HPDE6-E6E7 (cell line): ENCODE data around the gene ABCA3.
A peak's percentile ranks its signal among the peaks of the same experiment; 100 is the strongest.
"Not testable (repeated sequence)": the region's sequence is repeated elsewhere in the genome, so short reads cannot be mapped to it uniquely, and the experiment has no call there.

Experiments
- DNase-seq: peaks from one replicate; pipeline ENCODE4 v3.0.0; 2011; ENCODE audit warnings: missing footprints; ENCODE audit errors: extremely low spot score

The ABCA3 gene

DNA sequence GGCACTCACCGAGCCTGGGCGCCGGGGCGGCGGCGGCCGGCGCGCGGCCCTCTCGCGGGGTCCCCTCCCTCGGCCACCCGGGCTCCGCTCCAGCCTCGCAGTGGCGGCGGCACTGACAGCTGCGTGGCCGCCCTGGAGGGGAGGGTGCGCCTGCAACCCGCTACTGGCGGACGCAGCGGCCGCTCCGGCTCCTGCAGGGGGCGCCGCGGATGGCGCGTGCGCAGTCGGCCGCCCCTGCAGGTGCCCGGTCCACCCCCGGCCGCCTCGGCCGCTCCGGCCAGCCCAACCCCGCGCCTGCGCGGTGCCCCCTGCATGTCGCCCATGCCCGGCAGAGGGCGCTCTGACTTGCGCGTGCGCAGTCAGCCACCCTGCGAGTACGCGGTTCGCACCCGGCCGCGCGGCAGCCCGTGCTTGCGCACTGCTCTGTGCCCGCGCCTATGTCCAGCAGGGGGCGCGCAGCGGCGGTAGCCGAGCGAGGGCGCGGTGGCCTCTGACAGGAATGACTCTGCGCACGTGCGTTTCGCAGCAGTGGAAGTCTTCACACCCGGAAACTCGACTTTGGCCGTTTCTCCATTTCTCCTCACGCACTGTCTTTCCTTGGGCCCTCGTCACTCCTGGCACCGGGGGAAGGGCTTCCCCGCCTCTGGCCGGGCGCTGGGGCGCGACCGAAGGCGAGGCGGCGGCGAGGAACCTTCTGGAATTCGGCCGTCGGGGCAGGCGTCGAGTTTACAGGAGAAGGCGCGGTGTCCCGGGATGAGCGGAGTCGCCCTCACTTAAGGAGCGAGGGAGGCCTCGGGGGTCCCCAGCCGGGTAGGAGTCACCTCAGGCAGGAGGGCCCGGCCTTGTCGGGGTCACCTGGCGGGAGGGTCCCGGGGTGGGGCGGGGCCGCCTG lies at the start of gene ABCA3:
TSS of gene ABCA3 (minus strand) at position 165 of the 892 bp plus-strand sequence. CDS start 14,262 bp downstream, outside the sequence.
- DNase-seq: peak; percentile 92

DNA sequence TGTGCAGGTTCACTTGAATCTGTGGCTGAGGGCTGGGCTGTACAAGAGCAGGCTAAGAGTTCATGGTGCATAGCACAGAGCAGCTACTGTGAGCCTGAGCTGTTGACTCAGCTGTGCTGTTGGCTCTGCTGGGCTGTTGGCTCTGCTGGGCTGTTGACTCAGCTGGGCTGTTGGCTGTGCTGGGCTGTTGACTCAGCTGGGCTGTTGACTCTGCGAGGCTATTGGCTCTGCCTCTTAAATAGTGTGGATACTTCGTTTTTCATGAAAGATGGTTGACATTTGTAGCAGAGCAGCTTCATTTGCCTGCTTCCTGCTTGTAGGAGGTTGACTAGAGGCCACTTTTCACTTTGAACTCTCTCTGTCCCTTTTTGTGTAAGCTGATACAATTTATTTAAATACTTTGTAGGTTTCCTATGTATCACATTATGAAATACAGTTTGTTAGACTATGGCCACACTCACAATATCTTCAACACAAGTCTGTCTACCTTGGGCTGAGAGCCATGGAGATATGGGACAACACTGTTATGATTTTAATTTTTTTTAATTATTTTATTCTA lies 48.4 kb upstream of the ABCA3 start:
- no peak for DNase-seq

DNA sequence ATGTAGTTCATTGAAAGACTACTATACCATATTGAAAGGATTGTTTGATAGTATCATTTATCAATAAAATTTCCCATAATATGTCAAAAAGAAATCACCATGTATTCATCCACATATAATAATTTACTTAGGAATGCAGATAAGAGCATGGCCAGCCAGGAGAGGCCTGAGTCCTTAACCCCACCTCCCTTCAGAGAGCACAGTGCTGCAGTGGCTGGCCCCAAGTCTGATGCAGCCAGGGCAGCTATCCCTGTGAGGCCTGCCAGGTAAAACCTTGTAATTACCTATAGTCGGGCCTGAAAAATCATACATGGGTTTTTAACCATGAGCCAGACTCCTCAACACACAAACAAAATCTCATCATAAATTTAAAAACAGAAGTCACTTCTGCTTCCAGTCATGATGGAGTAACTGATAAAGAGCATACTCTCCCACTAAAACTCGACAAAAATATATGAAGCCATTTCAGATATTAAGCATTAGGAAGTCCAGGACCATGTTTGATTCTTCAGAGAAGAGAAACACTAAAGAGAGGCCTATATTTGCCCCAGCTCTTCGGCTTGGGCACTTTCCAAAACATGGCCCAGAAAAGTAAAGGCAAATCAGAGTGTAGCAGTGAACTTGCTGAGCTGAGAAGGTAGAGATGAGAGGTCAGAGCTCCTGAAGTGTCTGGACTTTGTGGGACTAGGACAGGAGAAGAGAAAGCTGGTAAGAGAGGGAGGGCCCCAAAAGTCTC lies 47.8 kb upstream of the ABCA3 start:
- DNase-seq: no peak

DNA sequence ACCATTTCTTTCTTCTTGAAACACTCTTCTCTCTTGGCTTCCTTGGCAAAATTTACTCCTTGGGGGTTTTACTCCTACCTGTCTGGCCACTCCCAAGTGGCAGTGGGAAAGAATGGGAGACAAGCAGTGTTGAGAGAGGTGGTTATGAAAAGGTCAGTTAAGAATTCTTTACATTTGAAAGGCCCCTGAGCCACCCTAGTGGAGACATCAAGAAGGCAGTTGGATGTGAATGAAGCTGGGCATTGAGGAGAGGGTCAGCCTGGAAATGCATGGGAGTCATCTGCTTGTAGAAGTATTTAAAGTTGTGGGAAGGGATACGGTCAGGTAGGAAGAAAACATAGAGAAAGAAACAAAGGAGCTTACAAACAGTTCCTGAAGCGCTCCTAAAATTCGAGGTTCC lies 46.5 kb upstream of the ABCA3 start:
- no peak for DNase-seq

DNA sequence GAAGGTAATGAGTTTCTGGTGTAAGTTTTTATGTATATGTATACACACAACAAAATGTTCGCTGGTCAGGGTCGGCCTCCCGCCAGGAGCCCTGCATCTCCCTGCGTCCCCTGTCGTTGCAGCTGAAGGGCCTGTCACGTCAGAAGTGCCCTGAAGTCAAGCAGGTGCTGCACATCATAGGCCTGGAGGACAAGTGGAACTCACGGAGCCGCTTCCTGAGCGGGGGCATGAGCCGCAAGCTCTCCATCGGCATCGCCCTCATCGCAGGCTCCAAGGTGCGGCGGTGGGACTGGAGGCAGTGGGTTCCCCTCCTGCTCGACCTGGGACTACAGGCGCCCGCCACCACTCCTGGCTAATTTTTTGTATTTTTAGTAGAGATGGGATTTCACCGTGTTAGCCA lies 45.5 kb upstream of the ABCA3 start:
- DNase-seq: not testable (repeated sequence)

DNA sequence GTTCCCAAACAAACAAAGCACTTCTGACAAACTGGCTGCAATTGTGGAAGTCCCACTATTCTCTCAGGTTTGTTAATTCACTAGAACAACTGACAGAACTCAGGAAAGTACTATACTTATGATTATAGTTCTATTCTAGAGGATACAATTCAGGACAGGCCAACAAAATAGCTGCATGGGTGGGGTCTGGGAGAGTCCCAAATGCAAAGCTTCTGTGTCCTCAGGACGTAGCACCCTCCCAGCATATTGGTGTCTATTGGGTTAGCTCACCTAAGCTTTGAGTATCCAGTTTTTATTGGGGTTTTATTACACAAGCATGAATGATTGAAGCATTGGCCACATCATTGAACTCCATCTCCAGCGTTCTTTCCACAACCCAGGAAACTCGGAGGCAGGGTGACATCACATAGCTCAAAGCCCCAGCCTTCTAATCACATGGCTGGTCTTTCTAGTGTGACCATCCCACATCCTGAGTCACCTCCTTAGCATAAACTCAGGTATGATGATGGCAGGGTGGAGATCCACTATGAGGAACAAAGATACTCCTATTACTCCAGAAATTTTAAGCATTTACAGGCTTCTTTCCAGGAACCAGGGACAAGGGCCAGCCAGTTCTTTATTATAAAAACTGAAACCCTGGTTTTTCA lies 44.8 kb upstream of the ABCA3 start:
- peak; percentile 59 for DNase-seq

DNA sequence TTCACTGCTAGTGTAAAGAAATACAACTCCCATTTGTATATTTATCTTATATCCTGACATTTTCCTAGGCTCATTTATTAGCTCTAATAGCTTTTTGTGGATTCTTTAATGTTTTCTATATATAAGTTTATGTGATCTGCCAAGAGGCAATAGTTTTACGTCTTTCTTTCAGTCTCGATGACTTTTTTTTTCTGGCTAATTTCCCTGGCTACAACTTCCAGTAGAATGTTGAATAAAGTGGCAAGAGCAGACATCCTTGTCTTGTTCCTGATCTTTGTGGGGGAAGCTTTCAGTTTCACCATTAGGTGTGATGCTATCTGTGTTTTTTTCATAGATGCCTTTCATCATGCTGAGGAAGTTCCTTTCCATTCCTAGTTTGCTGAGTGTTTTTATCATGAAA lies 43.9 kb upstream of the ABCA3 start:
- no peak for DNase-seq

DNA sequence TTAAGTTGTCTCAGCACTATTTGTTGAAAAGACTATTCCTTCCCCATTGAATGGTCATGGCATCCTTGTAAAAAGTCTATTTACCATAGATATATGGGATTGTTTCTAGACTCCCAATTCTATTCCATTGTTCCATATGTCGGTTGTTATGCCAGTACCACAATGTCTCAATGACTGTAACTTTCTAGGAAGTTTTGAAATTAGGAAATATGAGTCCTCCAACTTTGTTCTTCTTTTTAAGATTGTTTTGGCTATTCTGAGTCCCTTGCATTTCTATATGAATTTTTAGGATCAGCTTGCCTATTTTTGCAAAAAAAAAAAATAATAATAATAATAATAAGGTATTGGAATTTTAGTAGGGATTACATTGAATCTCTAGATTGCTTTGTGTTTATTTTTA lies 43.0 kb upstream of the ABCA3 start:
- no peak for DNase-seq

DNA sequence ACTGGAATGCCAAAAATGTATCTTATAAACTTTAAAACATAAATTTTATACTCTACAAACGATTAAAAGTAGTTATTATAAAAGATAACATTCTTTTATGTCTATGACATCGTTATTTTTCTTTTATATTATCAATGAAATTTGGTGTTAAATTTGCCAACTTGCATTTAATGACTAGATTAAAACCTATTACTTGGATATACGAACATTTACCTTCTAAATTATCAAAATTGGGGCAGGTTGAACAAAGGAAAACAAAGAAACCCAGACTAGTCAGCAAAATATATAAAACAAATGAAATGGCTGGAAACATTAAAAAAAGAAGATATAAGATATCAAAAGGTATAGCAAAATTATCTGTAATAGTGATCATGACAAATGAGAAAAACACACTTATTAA lies 34.1 kb upstream of the ABCA3 start:
- no peak for DNase-seq

DNA sequence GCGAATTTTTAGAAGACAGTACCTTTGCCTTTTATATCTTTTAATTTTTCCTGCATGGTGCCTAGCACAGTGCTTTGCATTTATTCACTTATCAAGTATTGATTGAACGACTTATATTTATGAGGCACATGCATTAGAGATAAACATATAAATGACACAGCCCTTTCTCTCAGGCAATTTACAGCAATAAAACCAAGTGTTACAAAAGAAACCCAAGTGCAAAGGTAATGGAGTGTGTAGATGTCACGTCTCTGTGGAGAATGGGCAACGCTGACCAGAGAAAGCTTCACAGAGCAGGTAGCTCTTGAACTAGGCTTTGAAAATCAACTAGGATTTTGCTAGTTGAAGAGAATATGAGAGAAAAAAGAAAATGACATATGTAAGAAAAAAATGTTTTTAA lies 32.6 kb upstream of the ABCA3 start:
- DNase-seq: no peak

DNA sequence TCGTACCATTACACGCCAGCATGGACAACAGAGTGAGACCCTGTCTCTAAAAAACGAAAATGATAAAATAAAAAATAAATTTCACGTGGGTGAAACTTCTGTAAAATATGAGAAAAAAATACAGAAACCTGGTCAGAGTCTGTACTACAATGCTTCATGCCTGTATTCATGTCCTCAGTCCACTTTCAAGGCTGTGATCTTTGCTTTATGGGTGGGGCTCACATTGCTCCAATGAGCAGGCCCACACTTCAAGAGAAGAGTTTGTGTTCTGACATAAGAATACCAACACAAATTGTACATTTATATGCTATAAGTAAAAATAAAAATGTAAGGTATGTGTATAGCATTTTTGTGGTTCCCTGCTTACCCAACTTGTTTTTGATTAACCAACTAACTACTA lies 32.2 kb upstream of the ABCA3 start:
- DNase-seq: no peak

DNA sequence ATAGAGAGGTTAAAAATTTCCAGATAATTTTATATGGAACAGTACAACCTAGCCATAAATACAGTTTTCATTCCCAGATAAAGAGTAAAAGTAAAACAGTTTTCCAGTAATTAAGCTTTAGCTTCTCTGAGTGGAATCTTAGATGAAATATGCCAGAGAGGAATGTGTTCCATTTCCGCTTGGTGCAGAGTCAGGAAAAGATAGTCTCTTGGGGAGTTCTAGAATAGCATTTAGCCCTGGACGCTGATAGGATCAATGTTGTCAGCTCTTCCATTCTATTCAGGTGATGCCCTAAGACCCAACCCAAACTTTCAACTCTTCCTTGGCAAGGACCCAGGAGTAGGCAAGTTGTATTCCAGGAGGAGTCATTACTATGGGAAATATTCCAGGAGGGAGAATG lies 30.9 kb upstream of the ABCA3 start:
- no peak for DNase-seq

DNA sequence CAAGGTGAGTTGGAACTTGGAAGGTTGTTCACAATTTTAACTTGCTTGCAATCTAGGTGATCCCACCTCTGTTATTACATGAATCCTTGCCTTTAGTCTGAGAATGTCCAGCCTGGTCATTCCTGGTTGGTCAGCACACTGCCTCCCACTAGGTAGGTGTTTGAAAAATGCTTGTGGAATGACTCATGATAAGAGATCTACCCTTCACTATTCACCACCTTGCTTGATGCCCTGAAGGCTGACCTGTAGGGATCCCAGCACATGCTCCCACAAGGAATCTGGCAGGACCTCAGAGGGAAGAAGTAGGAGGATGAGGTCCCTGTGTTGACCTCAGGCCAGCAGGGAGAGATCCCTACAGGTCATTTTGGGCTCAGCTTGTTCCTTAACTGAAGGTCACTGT lies 30.2 kb upstream of the ABCA3 start:
- no peak for DNase-seq

DNA sequence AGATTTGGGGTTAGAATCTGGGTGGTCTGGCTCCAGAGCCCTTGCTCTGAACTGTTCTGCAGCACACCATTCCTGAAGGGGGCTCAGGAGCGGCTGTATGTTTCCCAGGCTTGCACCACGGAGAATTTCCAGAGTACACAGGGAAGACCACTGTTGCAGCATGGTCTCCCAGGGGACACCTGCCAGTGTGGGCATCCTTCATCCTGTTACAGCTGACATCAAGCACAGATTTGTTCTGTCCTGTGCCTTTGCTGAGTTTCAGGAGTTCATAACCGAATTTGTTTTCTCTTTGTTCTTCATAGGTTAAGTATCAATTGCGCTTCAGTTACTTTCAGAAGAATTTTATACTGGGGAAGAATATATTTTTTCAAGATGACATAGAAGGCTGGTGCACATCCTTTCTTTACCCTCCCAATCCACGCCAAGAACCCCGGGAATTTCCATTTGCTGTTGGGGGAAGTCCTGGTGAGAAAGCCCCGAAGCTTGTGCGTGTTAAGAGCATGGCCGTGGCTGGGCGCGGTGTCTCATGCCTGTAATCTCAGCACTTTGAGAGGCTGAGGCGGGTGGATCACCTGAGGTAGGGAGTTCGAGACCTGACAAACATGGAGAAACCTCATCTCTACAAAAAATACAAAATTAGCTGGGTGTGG lies 26.3 kb upstream of the ABCA3 start:
- DNase-seq: no peak

DNA sequence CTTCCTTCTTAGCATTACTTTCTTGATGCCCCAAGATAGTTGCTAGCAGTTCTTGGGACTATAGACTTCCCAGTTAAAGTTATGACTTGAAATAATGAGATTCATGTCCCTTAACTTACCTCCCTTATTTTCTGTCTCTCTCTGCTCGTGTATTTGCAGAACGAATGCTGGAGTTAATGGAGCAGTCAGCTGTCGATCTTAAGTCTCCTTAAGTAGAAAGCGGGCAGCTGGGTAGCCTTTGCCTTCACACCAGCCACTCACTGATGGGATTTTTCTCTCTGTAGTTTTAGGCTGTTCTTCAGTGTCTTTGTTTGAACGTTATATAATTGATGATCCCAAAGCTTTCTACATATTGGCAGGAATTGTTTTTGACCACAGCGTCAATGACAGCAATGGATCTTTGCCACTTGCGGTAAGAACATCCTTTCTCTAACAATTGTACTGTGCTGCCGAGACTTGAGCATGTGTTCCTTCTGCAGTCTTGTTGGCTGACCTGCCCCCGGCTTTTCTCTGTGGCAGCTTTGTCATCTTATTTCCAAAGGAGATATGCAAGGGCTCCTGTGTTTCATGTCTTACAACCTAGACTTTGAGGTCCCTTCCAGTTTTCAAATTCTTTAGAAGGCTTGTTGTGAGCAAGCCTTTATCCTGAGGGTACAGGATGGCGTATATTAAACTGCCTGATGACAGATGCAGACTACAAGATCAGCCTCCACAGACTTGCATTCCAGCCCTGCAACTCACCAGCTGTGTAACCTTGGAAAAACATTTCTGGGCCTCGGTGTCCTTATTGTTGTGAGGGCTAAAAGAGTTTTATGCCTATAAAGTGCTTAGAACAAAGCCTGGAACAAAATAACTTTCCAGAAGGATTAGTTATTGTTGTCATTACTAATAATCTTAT lies 25.1 kb upstream of the ABCA3 start:
- no peak for DNase-seq

DNA sequence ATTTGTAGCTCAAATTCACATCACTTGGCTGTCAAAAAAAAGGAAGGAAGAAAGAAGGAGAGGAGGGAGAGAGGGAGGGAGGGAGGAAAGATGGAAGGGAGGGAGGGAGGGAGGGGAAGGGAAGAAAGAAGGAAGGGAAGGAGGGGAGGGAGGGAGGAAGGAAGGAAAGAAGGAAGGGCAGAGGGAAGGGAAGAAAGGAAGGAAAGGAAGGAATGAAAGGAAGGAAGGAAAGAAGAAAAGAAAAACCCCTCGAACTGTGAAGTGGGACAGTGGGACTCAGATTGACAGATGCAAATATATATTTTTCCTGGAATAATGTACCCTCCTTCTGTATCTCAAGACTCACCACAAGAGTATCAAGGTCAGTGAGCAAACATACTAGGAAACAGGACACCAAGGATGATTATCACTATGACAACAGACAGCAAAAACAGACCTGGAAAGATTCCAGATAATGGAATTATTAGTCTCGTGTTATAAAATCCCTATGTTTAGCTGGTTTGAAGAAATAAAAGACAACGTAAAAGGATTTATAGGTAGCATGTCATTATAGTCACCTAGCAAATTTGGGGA lies 24.2 kb upstream of the ABCA3 start:
- DNase-seq: no peak

DNA sequence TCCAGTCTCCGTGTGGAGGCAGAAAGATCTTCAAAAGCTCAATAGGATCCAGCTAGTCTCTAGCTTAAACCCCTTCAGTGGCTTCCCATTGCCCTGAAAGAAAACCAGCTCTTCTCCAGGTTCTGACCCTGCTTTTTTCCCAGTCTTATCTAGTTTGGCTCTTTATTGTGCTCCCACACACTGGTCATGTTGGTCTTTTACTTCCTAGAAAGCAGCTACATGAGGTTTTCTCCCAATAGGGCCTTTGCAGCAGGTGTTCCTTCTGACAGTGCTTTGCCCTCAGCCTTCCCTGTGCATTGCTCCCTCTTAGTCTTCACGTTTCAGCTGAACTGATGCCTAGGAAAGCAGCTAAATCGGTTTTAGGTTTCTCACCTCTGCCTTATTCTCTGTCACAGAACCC lies 21.7 kb upstream of the ABCA3 start:
- no peak for DNase-seq

DNA sequence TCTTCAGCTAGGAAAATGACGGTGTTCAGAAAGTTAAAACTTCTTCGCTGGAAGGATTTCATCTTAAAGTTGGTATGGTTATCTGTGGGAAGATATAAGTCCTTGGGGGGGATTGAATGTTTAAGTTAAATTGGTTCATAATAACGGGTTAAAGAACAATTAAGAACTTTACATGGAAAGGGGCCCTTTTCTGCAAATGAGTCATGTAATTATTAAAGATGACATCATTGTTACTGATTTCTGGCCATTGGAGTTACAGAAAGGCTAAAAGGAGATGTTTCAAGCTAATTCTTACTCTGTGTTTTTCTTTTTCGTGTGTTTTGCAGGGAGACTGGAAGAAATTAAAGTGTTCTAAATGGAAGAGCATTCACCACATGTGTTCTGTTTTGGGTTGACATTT lies 20.6 kb upstream of the ABCA3 start:
- DNase-seq: no peak

DNA sequence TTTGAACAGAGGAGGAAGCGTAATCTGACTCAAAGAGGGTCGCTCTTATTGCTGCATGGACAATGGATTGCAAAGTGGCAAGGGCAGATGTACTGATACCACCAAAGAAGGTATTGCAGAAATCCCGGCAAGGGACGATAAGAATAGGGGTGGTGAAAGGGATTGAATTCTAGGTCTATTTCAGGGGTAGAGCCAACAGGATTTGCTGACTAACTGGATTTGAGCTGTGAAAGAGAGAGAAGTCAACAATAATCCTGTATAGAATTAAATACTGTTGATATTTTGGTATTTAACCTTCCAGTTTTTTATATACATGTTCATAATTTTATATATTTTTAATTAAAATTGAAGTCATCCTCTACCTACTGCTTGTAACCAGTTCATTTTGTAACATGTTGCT lies 19.4 kb upstream of the ABCA3 start:
- no peak for DNase-seq

DNA sequence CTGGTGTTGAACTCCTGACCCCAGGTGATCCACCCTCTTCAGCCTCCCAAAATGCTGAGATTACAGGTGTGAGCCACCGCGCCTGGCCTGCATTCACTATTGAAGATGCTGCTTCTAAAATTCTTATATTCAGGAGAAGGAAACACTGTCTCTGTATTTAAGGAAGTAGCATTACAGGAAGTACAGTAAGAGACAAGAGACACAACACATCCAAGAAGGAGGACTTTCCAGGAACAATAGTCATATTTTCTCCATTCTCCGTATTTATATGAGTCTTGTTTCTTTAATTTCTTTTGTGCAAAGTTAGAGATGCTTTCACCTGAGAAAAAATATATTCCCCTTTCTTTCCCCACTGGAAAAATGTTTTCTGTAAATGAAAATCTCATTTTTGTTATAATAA lies 18.3 kb upstream of the ABCA3 start:
- no peak for DNase-seq
